ENCODE results near the gene WDR86.

DNA sequence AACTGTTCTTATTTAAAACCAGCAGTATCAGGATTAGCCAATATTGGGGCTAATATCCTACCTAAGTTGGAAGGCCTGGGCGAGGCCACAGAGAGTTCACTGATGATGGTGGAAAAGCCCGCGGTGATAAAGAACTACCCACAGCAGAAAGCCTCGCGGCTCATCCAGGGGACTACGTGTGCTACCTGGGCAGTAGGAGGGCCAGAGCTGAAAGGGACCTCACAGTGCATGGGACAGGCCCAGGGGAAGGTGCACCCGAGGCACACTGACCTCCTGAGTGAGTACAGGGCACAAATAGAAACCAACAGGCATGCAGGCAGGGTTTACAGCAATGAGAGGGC is 1.4 kb downstream of the WDR86 start:
- no peak for TF ChIP-seq EZH2phosphoT487 (IDR thresholded peaks at IDR 0.05; ENCODE audit: borderline replicate concordance)
- TF ChIP-seq, protein P1, sequence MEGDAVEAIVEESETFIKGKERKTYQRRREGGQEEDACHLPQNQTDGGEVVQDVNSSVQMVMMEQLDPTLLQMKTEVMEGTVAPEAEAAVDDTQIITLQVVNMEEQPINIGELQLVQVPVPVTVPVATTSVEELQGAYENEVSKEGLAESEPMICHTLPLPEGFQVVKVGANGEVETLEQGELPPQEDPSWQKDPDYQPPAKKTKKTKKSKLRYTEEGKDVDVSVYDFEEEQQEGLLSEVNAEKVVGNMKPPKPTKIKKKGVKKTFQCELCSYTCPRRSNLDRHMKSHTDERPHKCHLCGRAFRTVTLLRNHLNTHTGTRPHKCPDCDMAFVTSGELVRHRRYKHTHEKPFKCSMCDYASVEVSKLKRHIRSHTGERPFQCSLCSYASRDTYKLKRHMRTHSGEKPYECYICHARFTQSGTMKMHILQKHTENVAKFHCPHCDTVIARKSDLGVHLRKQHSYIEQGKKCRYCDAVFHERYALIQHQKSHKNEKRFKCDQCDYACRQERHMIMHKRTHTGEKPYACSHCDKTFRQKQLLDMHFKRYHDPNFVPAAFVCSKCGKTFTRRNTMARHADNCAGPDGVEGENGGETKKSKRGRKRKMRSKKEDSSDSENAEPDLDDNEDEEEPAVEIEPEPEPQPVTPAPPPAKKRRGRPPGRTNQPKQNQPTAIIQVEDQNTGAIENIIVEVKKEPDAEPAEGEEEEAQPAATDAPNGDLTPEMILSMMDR (conservative IDR thresholded peaks at IDR 0.05; ENCODE audit: low read length) = no peak
